Measurements from ENCODE around the gene KLHL21. TPM values are rescaled to one million over a fixed set of nuclear protein-coding genes. Genes with fewer than 3 reads are reported as not detected.
A peak's percentile ranks its signal among the peaks of the same experiment; 100 is the strongest.

Gene KLHL21
- polyA plus RNA-seq, 2 donors: 20.5 to 22.3 TPM

DNA sequence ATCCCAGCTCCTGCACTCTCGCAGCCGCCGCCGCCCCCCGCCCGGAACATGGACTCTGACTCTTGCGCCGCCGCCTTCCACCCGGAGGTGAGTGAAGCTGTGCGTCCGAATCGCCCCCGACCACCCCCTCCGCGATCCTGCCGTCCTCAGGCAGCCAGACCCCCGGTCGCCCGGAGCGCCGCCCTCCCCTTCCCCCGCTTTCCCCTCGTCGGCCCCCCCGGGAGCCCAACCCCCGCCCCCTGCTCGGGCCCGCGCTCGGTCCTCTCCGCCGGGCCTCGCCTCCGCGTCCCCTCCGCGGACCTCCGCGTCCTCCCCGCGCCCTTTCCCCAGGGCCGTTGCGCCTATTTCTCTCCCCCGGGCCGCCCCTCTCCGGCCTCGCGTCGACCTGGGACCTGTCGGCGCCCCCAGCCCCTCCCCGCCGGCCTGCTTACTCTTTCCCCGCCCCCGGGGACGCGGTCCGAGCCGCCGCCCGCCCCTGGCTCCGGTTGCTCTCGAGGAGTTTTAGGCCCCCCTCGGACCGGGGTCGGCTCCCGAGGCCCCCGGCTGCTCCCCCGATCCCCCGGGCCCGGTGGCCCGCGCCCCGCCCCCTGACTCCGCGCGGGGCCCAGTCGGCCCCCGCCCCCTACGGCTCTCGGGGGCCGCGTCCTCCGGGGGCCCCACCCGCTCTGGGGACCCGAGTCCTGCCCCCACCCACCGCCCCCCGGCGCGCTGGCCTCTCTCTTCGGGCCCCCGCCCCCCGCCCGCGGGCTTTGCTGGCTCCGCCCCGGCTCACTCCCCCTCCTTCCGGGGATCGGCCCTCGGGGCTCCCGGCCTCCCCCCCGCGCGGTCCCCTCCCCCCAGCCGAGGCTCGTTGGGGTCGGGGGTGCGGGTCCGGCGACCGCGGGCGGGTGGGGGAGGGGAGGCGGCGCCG lies 11.6 kb upstream of the KLHL21 start:
- H3K4me3 ChIP-seq (ENCODE audit: low read depth in 1 of 2, low read length in 2 of 2): peak overlapping the region; percentile 82 to 90
- peaks cover 0 to 3% of the 10 kb centered on the region in 2 donors for H3K36me3 ChIP-seq (ENCODE audit: control insufficient read depth in 2 of 2, insufficient read depth in 2 of 2, low read length in 1 of 2)
- H3K27ac ChIP-seq (ENCODE audit: low read depth in 2 of 2, low read length in 1 of 2): peak overlapping the region; percentile 86 to 93
- H3K9me3 ChIP-seq (ENCODE audit: control insufficient read depth in 2 of 2, insufficient read depth in 1 of 2, low read depth in 1 of 2, low read length in 1 of 2): no peaks in the 10 kb centered on the region
- 1 to 3% methylated on average over 60 to 117 of the region's 117 CpGs for WGBS, 2 donors
- H3K27me3 ChIP-seq (ENCODE audit: control insufficient read depth in 1 of 2, insufficient read depth in 2 of 2, low read length in 2 of 2): no peaks in the 10 kb centered on the region
- peaks cover 0 to 2% of the 10 kb centered on the region in 2 donors for H3K4me1 ChIP-seq (ENCODE audit: control insufficient read depth in 2 of 2, insufficient read depth in 2 of 2, low read length in 1 of 2)

DNA sequence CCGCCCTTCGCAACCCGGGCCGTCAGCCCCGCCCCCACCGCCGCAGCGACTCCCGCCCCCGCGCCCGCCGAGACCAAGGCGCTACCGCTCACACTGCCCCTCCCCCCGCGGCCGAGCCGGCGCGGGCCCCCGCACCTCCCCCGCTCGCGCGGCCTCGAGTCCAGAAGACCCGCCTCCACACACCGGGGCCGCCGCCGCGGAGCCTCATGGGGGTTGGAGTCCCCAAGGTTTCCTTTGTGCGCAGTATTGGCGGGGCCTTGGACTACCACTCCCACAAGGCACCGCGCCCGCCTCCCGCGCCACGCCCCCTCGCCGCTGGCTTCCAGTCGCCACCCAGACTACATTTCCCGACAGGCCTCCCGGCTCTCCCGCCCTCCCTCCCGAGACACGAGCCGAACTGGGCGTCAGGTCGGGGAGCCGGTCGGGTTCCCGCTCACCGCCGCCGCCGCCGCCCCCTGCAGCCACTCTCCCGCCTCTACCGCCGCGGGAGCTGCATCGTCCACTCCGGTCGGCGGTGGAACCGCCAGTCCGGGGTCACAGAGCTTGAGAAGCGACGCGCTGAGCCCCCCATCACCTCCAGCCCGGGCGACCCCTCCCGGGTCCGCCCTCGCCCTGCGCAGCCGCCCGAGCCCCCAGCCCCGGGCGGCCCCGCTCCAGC lies 10.8 kb upstream of the KLHL21 start, which contains the start of gene PHF13:
Gene PHF13 (plus strand): TSS at position 371 of the 658 bp plus-strand sequence. CDS start 336 bp downstream, outside the sequence.
- Histone ChIP-seq H3K27me3 (ENCODE audit: control insufficient read depth in 1 of 2, insufficient read depth in 2 of 2, low read length in 2 of 2) (no peaks in the 10 kb centered on the region), H3K4me1 (ENCODE audit: control insufficient read depth in 2 of 2, insufficient read depth in 2 of 2, low read length in 1 of 2) (peaks cover 0 to 2% of the 10 kb centered on the region in 2 donors), H3K36me3 (ENCODE audit: control insufficient read depth in 2 of 2, insufficient read depth in 2 of 2, low read length in 1 of 2) (peaks cover 0 to 3% of the 10 kb centered on the region in 2 donors), H3K9me3 (ENCODE audit: control insufficient read depth in 2 of 2, insufficient read depth in 1 of 2, low read depth in 1 of 2, low read length in 1 of 2) (no peaks in the 10 kb centered on the region), H3K27ac (ENCODE audit: low read depth in 2 of 2, low read length in 1 of 2) (peak within 1 kb of the TSS; percentile 98 to 100), H3K4me3 (ENCODE audit: low read depth in 1 of 2, low read length in 2 of 2) (peak within 1 kb of the TSS; percentile 82 to 90)
- WGBS, 2 donors: 1% methylated on average over 49 to 84 of the region's 84 CpGs

DNA sequence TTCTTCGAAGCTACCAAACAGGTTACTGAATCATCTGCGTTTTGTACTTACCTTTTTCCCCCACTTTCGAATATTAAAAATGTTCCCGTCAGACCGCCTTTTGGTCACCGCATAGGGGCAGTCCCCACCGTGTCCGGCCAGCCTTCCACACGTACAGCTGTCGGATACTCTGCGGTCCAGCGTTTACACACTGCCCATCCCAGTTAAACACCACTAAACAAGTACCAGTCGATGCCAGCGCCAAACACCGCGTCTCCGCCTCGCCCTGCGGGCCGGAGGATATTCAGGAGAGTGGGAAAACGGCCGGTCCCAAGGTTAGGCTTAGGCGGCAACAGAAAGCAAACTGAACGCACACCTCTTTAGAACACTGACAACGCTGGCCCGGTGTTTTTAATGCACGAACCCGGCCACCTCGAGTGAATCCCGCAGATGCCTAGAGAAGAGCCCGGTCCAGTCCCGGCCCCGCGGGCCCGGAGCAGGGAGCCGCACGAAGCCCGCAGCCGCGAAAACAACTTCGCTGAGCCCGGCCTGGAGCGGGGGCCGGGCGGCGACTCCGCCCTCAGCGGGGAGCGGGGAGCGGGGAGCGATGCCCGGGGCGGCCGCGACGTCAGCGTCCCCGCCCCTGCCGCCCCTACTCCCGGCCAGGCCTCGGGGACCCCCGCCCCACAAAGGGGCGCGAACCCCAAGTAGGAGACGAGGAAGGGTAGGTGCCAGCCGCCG lies 10.1 kb upstream of the KLHL21 start:
- Histone ChIP-seq H3K4me1 (ENCODE audit: control insufficient read depth in 2 of 2, insufficient read depth in 2 of 2, low read length in 1 of 2) (peaks cover 0 to 2% of the 10 kb centered on the region in 2 donors), H3K4me3 (ENCODE audit: low read depth in 1 of 2, low read length in 2 of 2) (peak overlapping the region; percentile 44 to 77), H3K27ac (ENCODE audit: low read depth in 2 of 2, low read length in 1 of 2) (peak overlapping the region; percentile 98 to 100), H3K27me3 (ENCODE audit: control insufficient read depth in 1 of 2, insufficient read depth in 2 of 2, low read length in 2 of 2) (no peaks in the 10 kb centered on the region), H3K36me3 (ENCODE audit: control insufficient read depth in 2 of 2, insufficient read depth in 2 of 2, low read length in 1 of 2) (peaks cover 0 to 3% of the 10 kb centered on the region in 2 donors), H3K9me3 (ENCODE audit: control insufficient read depth in 2 of 2, insufficient read depth in 1 of 2, low read depth in 1 of 2, low read length in 1 of 2) (no peaks in the 10 kb centered on the region)
- 0% methylated on average over 45 to 67 of the region's 67 CpGs for WGBS, 2 donors

DNA sequence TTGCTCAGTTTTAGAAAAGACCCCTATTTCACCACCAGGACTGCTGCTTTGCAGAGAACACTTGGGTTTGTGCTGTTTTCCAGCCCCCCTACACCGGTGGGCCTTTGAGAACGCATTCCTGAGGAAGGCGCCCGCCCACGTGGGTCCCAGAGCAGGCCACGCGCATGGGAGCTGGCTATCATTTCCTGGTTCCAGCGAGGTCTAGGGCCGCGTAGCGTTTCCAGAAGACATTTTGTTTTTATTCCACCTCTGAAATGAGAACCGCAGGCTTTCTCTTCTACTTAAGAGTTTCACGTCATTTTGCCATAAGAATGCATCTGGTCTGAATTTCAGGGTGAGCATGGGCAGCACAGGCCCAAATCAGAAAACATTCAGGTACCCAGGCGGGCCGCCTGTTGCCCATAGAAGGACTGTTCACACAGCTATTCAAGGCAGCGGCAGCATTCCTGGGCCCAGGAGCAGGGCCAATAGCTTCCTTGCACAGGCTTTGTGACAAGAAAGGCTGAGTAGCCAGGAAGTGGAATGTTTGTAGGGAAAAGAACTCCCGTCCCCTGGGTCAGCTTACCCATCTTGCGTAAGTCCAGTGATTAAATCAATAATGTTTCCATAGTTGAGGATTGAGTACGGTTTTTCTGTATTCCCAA lies 1.4 kb upstream of the KLHL21 start:
- Histone ChIP-seq H3K27ac (ENCODE audit: low read depth in 2 of 2, low read length in 1 of 2) (peak overlapping the region; percentile 97 to 99), H3K36me3 (ENCODE audit: control insufficient read depth in 2 of 2, insufficient read depth in 2 of 2, low read length in 1 of 2) (peaks cover 0 to 5% of the 10 kb centered on the region in 2 donors), H3K9me3 (ENCODE audit: control insufficient read depth in 2 of 2, insufficient read depth in 1 of 2, low read depth in 1 of 2, low read length in 1 of 2) (no peaks in the 10 kb centered on the region), H3K4me3 (ENCODE audit: low read depth in 1 of 2, low read length in 2 of 2) (peak overlapping the region in 1 of 2 donors; percentile 98), H3K4me1 (ENCODE audit: control insufficient read depth in 2 of 2, insufficient read depth in 2 of 2, low read length in 1 of 2) (peaks cover 2 to 7% of the 10 kb centered on the region in 2 donors), H3K27me3 (ENCODE audit: control insufficient read depth in 1 of 2, insufficient read depth in 2 of 2, low read length in 2 of 2) (no peaks in the 10 kb centered on the region)
- WGBS, 2 donors: 18 to 32% methylated on average over 19 of the region's 19 CpGs

DNA sequence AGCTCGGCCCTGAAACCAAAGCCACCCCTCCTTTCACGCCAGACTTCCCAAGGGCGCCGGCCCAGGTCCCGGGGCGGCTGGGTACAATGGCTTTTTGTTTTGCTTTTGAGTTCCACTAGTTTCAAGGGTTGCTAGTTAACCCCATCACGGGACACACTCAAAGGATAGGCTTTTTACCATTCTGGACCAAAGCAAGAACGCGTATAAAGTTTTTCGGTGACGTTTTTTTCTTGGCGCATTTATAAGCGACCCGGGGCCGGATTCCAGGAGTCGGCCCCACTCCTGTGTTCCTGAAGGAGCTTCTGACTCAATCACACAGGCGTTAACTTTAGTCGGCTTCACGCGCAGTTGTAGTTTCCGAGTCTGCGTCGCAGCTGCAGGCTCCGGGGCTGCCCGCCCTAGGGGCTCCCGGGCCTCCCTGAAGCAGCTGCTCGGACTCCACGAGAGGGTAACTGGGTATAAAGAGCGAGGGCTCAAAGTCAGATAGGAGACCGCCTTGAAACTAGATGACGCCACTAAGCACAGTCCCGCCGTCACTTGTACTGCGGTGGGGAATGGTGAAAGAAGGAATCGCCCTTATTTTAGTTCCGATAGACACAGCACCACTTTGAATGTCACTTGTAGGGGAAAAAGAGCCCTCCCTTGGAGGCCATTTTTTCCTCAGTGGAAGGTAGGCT lies 707 bp upstream of the KLHL21 start:
- H3K4me3 ChIP-seq (ENCODE audit: low read depth in 1 of 2, low read length in 2 of 2): peak overlapping the region; percentile 61 to 98
- H3K27me3 ChIP-seq (ENCODE audit: control insufficient read depth in 1 of 2, insufficient read depth in 2 of 2, low read length in 2 of 2): no peaks in the 10 kb centered on the region
- peaks cover 0 to 9% of the 10 kb centered on the region in 2 donors for H3K36me3 ChIP-seq (ENCODE audit: control insufficient read depth in 2 of 2, insufficient read depth in 2 of 2, low read length in 1 of 2)
- 1 to 2% methylated on average over 36 of the region's 36 CpGs for WGBS, 2 donors
- peaks cover 4 to 10% of the 10 kb centered on the region in 2 donors for H3K4me1 ChIP-seq (ENCODE audit: control insufficient read depth in 2 of 2, insufficient read depth in 2 of 2, low read length in 1 of 2)
- H3K9me3 ChIP-seq (ENCODE audit: control insufficient read depth in 2 of 2, insufficient read depth in 1 of 2, low read depth in 1 of 2, low read length in 1 of 2): no peaks in the 10 kb centered on the region
- H3K27ac ChIP-seq (ENCODE audit: low read depth in 2 of 2, low read length in 1 of 2): peak overlapping the region; percentile 97 to 99

DNA sequence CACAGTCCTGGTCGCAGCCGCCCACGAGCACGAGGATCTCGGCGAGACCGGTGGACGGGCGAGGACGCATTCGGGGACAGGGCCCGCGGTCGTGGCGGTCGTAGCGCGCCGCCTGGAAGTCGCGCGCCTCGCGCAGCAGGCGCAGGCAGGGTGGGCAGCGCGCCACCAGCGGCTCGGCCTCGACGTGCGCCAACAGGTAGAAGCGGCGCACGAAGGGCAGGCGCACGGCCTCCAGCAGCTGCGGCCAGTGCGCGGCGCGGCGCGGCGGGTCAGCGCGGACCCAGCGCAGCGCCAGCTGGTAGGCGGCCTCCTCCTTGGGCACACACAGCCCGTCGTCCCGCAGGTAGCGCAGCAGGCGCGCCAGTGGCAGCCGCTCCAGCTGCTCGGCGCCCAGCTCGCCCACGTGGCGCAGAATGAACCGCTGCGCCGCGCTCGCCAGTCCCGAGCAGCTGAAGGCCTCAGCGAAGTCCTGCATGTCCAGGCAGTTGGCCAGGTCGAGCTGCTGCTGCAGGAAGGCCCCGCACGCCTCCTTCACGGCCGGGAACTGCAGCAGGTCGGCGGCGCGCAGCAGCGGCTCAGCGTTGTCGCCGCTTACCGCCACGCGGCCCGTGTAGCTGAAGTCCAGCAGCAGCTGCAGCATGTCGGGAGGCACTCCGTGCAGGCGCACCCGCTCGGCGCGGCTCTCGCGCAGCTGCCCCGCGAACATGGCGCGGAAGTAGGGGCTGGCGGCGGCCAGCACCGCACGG lies 573 bp downstream of the KLHL21 start:
- 0% methylated on average over 85 to 103 of the region's 103 CpGs for WGBS, 2 donors
- H3K27ac ChIP-seq (ENCODE audit: low read depth in 2 of 2, low read length in 1 of 2): peak overlapping the region; percentile 97 to 99
- no peaks in the 10 kb centered on the region for H3K9me3 ChIP-seq (ENCODE audit: control insufficient read depth in 2 of 2, insufficient read depth in 1 of 2, low read depth in 1 of 2, low read length in 1 of 2)
- peaks cover 9 to 19% of the 10 kb centered on the region in 2 donors for H3K4me1 ChIP-seq (ENCODE audit: control insufficient read depth in 2 of 2, insufficient read depth in 2 of 2, low read length in 1 of 2)
- no peaks in the 10 kb centered on the region for H3K27me3 ChIP-seq (ENCODE audit: control insufficient read depth in 1 of 2, insufficient read depth in 2 of 2, low read length in 2 of 2)
- peaks cover 6 to 19% of the 10 kb centered on the region in 2 donors for H3K36me3 ChIP-seq (ENCODE audit: control insufficient read depth in 2 of 2, insufficient read depth in 2 of 2, low read length in 1 of 2)
- peak overlapping the region; percentile 98 for H3K4me3 ChIP-seq (ENCODE audit: low read depth in 1 of 2, low read length in 2 of 2)

DNA sequence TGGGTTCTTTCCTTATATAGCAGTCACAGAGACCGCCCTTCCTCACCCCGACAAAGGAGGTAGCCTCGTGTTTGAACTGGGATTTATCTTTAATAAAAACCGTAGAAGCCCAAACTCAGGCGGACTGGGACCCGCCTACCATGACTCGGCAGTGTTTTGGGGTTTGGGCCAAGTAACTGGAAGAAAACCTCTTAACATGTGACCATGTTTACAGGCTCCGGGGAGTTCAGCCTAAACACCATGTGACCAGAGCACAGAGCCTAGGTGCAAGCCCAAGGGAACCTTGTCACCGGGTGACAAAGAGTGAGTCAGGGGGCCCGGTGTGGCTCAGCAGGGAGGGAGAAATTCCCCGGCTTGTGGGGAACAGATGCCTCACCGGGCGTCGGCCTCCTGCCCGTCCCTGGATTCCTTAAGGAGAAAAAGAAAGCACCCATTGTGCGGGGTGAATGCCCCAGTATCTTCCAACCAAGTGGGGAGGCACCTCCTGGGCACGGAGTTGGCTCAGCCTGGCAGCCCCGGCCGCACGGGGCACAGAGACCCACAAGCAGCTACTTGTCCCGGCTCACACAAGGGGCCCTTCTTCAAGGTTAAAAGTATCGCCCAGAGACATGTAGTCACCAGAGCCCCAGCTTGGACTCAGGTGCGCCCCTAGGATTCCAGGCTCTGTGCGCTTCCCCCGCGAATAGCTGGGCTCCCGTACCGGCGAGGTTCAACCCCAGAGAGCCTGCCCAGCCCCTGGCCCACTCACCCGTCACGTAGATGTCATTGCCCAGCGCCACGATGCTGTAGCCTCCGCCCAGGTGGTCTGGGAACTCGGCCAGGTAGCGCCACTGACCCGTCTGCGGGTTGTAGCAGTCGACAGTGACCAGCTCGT lies 1.4 kb downstream of the KLHL21 start:
- Histone ChIP-seq H3K4me1 (ENCODE audit: control insufficient read depth in 2 of 2, insufficient read depth in 2 of 2, low read length in 1 of 2) (peaks cover 12 to 24% of the 10 kb centered on the region in 2 donors), H3K27ac (ENCODE audit: low read depth in 2 of 2, low read length in 1 of 2) (peak overlapping the region; percentile 97 to 99), H3K36me3 (ENCODE audit: control insufficient read depth in 2 of 2, insufficient read depth in 2 of 2, low read length in 1 of 2) (peaks cover 6 to 26% of the 10 kb centered on the region in 2 donors), H3K4me3 (ENCODE audit: low read depth in 1 of 2, low read length in 2 of 2) (peak overlapping the region; percentile 98), H3K27me3 (ENCODE audit: control insufficient read depth in 1 of 2, insufficient read depth in 2 of 2, low read length in 2 of 2) (no peaks in the 10 kb centered on the region), H3K9me3 (ENCODE audit: control insufficient read depth in 2 of 2, insufficient read depth in 1 of 2, low read depth in 1 of 2, low read length in 1 of 2) (no peaks in the 10 kb centered on the region)
- WGBS, 2 donors: 0% methylated on average over 40 of the region's 40 CpGs
